Activated CD8-positive, alpha-beta memory T cell treated with anti-CD3 and anti-CD28 coated beads, Interleukin-2, amount 50 U/mL, for 48 hours (primary cell): Measurements from ENCODE around the gene VDAC2.
"Not testable (repeated sequence)": the region's sequence is repeated elsewhere in the genome, so short reads cannot be mapped to it uniquely, and the experiment has no call there.

Source experiments
- DNase-seq: peaks from one replicate; pipeline ENCODE4 v3.0.0-alpha.2; 2020

The VDAC2 gene

GRCh38 chr10:75210282-75211006 lies at the start of gene VDAC2:
TSS of gene VDAC2 (plus strand) at chr10:75210796. CDS start at chr10:75211159, 363 bp downstream.
- DNase-seq = peak; percentile 98

- no peak for DNase-seq
Observed at GRCh38 chr10:75165684-75166622, 44.6 kb upstream of the VDAC2 start.

- no peak for DNase-seq
Observed at GRCh38 chr10:75166623-75166972, 44.0 kb upstream of the VDAC2 start.

GRCh38 chr10:75168275-75168674 lies 42.3 kb upstream of the VDAC2 start:
- no peak for DNase-seq

- no peak for DNase-seq
Observed at GRCh38 chr10:75170215-75170614, 40.4 kb upstream of the VDAC2 start.

- DNase-seq = no peak
Observed at GRCh38 chr10:75175046-75175445, 35.5 kb upstream of the VDAC2 start.

GRCh38 chr10:75176046-75176445 lies 34.5 kb upstream of the VDAC2 start:
- no peak for DNase-seq

GRCh38 chr10:75176736-75177135 lies 33.9 kb upstream of the VDAC2 start:
- DNase-seq = no peak

- DNase-seq = no peak
Observed at GRCh38 chr10:75179657-75180177, 30.9 kb upstream of the VDAC2 start.

- DNase-seq = no peak
Observed at GRCh38 chr10:75180592-75180991, 30.0 kb upstream of the VDAC2 start.

GRCh38 chr10:75181073-75181472 lies 29.5 kb upstream of the VDAC2 start:
- no peak for DNase-seq

GRCh38 chr10:75186310-75186709 lies 24.3 kb upstream of the VDAC2 start:
- DNase-seq = no peak

- DNase-seq = peak; percentile 61
Observed at GRCh38 chr10:75187961-75188426, 22.6 kb upstream of the VDAC2 start.

- DNase-seq = not testable (repeated sequence)
Observed at GRCh38 chr10:75188522-75188921, 22.1 kb upstream of the VDAC2 start.

- DNase-seq = no peak
Observed at GRCh38 chr10:75189266-75190096, 21.1 kb upstream of the VDAC2 start.

- no peak for DNase-seq
Observed at GRCh38 chr10:75191821-75192568, 18.6 kb upstream of the VDAC2 start.

GRCh38 chr10:75194625-75195024 lies 16.0 kb upstream of the VDAC2 start:
- peak; percentile 17 for DNase-seq

GRCh38 chr10:75195035-75195763 lies 15.4 kb upstream of the VDAC2 start:
- DNase-seq = no peak

GRCh38 chr10:75197066-75197465 lies 13.5 kb upstream of the VDAC2 start:
- DNase-seq = peak; percentile 22

- peak; percentile 32 for DNase-seq
Observed at GRCh38 chr10:75197906-75198305, 12.7 kb upstream of the VDAC2 start.

GRCh38 chr10:75199949-75200348 lies 10.6 kb upstream of the VDAC2 start:
- peak; percentile 2 for DNase-seq
